HepG2 (cell line): ENCODE results near the gene GART. TPM values are rescaled to one million over a fixed set of nuclear protein-coding genes. Genes with fewer than 3 reads are reported as not detected.

ENCODE experiments used
- ARNT ChIP-seq: fragments of 450-650 bp; IDR thresholded peaks from 2 replicates; pipeline ENCODE4 v1.6.1; 2017
- CHD2 ChIP-seq: IDR thresholded peaks from 2 replicates; pipeline ENCODE4 v1.6.1; 2011; ENCODE audit warnings: low read depth, low read length, improper control_type of control experiment
- KDM3A ChIP-seq: IDR thresholded peaks from 2 replicates; pipeline ENCODE4 v1.6.1; 2018; ENCODE audit warnings: low read depth, missing compliant biosample characterization
- KDM4B ChIP-seq: sonication (generic); formaldehyde crosslinking; IDR thresholded peaks from 2 replicates; pipeline ENCODE4 v1.4.0; 2020; ENCODE audit warnings: missing genetic modification reagents
- KMT2B ChIP-seq: IDR thresholded peaks from 2 replicates; pipeline ENCODE4 v1.6.1; 2016; ENCODE audit warnings: missing genetic modification reagents, missing compliant biosample characterization
- MTA1 ChIP-seq: sonication (generic); formaldehyde crosslinking; IDR thresholded peaks from 2 replicates; pipeline ENCODE4 v1.4.0; 2020; ENCODE audit warnings: missing genetic modification reagents, mild to moderate bottlenecking, borderline replicate concordance
- MZF1 ChIP-seq: sonication (generic); formaldehyde crosslinking; IDR thresholded peaks from 2 replicates; pipeline ENCODE4 v1.8.1; 2023; ENCODE audit warnings: mild to moderate bottlenecking, missing genetic modification reagents, borderline replicate concordance
- NR2F1 ChIP-seq, 2 experiments: fragments of 450-650 bp in 1 of 2; formaldehyde crosslinking in 1 of 2; IDR thresholded peaks; 2 replicates each; pipeline versions ENCODE4 v1.5.0 to v1.6.1; 2016 to 2020; ENCODE audit warnings: mild to moderate bottlenecking in 1 of 2, missing compliant biosample characterization in 1 of 2, missing genetic modification reagents in 1 of 2, moderate library complexity in 1 of 2
- U2AF1 ChIP-seq: fragments of 200-400 bp; formaldehyde crosslinking; optimal IDR thresholded peaks from 2 replicates; pipeline ENCODE3; 2017; ENCODE audit warnings: mild to moderate bottlenecking, low read depth, low read length
- ZBTB42 ChIP-seq: sonication (generic); formaldehyde crosslinking; IDR thresholded peaks from 2 replicates; pipeline ENCODE4 v1.5.0; 2020; ENCODE audit warnings: mild to moderate bottlenecking, missing genetic modification reagents
- ZNF296 ChIP-seq: sonication (generic); formaldehyde crosslinking; conservative IDR thresholded peaks from 2 replicates; pipeline ENCODE4 v1.5.0; 2020; ENCODE audit warnings: mild to moderate bottlenecking, missing genetic modification reagents
- ZNF326 ChIP-seq: sonication (generic); formaldehyde crosslinking; IDR thresholded peaks from 2 replicates; pipeline ENCODE4 v1.4.0; 2020; ENCODE audit warnings: missing genetic modification reagents, borderline replicate concordance
- ZNF34 ChIP-seq: sonication (generic); formaldehyde crosslinking; IDR thresholded peaks from 2 replicates; pipeline ENCODE4 v1.4.0; 2020; ENCODE audit warnings: mild to moderate bottlenecking, missing genetic modification reagents, borderline replicate concordance
- ZNF678 ChIP-seq: sonication (generic); formaldehyde crosslinking; IDR thresholded peaks from 2 replicates; pipeline ENCODE4 v1.4.0; 2020; ENCODE audit warnings: mild to moderate bottlenecking, missing genetic modification reagents
- ZNF720 ChIP-seq: sonication (generic); formaldehyde crosslinking; IDR thresholded peaks from 2 replicates; pipeline ENCODE4 v1.4.0; 2020; ENCODE audit warnings: missing genetic modification reagents
- polyA plus RNA-seq, 8 experiments: library from polyadenylated mRNA; depleted of rRNA in 3 of 8; stranded (reverse) in 7 of 8; unstranded in 1 of 8; fragments of >200 nt; fragmentation: Illumina TruSeq in 4 of 8; extraction: Trizol in 4 of 8; gene quantifications; 2 replicates each; pipeline versions ENCODE4 v1.2.1 to v1.2.3, GENCODE V29; 2011 to 2016; ENCODE audit warnings: low read depth in 4 of 8, missing spikeins in 1 of 8, mixed read lengths in 1 of 8; ENCODE audit not compliant: insufficient read depth in 1 of 8
- total RNA-seq, 5 experiments: library from RNA; depleted of rRNA; stranded (reverse); fragments of >200 nt; fragmentation: Illumina TruSeq; extraction: Trizol; gene quantifications; 2 replicates each; pipeline ENCODE4 v1.2.3, GENCODE V29; 2016; ENCODE audit warnings: low read depth in 1 of 5
- TF ChIP-seq, protein P1 (sequence below): sonication (generic); formaldehyde crosslinking; IDR thresholded peaks from 2 replicates; pipeline ENCODE4 v1.4.0; 2020; ENCODE audit warnings: mild to moderate bottlenecking, missing genetic modification reagents
- TF ChIP-seq, protein P2 (sequence below): IDR thresholded peaks from 2 replicates; pipeline ENCODE4 v1.6.1; 2016; ENCODE audit warnings: low read depth, borderline replicate concordance
- TF ChIP-seq, protein P3 (sequence below): sonication (generic); formaldehyde crosslinking; IDR thresholded peaks from 2 replicates; pipeline ENCODE4 v1.5.0; 2020; ENCODE audit warnings: mild to moderate bottlenecking, missing genetic modification reagents, borderline replicate concordance
- TF ChIP-seq, protein P4 (sequence below): sonication (generic); formaldehyde crosslinking; conservative IDR thresholded peaks from 2 replicates; pipeline ENCODE4 v1.4.0; 2020; ENCODE audit warnings: missing genetic modification reagents
- TF ChIP-seq, protein P5 (sequence below): sonication (generic); formaldehyde crosslinking; IDR thresholded peaks from 2 replicates; pipeline ENCODE4 v1.5.0; 2020; ENCODE audit warnings: missing genetic modification reagents, mild to moderate bottlenecking, borderline replicate concordance

The GART gene
- total and polyA plus RNA-seq, 2 of the 13 experiments (the other 11 are each of a cell fraction or from before 2014, with no cell fraction given): 17.9 to 109 TPM

DNA sequence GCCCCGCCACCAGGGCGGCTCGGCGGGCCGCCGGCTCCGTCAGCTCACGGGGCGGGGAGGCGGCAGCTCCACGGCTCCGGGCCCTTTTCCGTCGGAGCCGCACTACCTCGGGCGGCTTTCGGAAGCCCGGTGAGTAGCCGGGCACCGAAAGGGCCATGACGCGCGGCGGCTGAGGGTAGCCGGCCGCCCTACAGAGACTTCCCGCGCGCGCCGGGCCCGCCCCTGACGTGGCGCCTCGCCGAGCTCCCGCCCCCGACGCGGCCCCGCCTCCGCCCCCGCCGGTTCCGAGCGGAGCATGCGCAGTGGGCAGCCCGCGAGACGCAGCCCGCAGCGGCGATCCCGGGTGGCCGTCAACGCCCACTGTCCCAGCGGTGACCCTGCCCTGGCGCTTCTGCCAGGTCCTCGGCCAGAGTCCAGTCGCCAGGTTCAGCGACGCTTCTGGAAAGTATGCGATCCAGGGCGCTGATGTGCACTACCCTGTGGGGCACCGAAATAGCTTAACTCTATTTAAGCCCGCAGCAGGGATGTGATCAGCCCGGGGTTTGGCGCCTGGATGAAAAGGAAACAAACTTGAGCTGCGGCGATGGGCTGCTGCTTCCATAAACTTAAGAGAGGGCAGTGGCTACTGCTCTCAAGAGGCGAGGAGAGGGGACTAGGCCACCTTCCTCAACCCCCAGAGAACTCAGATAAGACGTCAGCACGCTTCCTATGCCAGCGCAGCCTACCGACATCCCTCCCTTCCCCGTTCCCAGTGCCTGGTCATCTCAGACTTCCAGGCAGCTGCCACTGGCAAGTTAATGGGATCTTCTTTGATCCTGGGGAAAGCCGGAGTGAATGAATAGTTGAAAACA, 46.8 kb upstream of the GART start, which contains the start of gene DONSON (continued):
- TF ChIP-seq ZNF296 (CRISPR knock-in tag) (0 out of 2 replicates have a peak, but pooled peaks have one; percentile 56), ZNF34 (no peak), NR2F1 (CRISPR knock-in tag; IDR thresholded peaks at IDR 0.05) (no peak), KMT2B (peak; percentile 58; the same call in 1 of the 2 replicates), MZF1 (no peak), U2AF1 (no peak), MTA1 (CRISPR knock-in tag) (no peak; the same call in 1 of the 2 replicates), ARNT (no peak), CHD2 (no peak), ZNF326 (no peak), ZBTB42 (CRISPR knock-in tag) (no peak), ZNF720 (CRISPR knock-in tag) (no peak), ZNF678 (CRISPR knock-in tag) (no peak), KDM3A (CRISPR knock-in tag) (peak; percentile 70; the same call in 1 of the 2 replicates), KDM4B (CRISPR knock-in tag) (no peak)
- TF ChIP-seq, protein P1, sequence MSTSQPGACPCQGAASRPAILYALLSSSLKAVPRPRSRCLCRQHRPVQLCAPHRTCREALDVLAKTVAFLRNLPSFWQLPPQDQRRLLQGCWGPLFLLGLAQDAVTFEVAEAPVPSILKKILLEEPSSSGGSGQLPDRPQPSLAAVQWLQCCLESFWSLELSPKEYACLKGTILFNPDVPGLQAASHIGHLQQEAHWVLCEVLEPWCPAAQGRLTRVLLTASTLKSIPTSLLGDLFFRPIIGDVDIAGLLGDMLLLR (CRISPR knock-in tag): no peak; the same call in none of the 2 replicates
- TF ChIP-seq, protein P2, sequence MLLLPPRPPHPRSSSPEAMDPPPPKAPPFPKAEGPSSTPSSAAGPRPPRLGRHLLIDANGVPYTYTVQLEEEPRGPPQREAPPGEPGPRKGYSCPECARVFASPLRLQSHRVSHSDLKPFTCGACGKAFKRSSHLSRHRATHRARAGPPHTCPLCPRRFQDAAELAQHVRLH (CRISPR knock-in tag): peak; percentile 68; the same call in 1 of the 2 replicates
- TF ChIP-seq, protein P3, sequence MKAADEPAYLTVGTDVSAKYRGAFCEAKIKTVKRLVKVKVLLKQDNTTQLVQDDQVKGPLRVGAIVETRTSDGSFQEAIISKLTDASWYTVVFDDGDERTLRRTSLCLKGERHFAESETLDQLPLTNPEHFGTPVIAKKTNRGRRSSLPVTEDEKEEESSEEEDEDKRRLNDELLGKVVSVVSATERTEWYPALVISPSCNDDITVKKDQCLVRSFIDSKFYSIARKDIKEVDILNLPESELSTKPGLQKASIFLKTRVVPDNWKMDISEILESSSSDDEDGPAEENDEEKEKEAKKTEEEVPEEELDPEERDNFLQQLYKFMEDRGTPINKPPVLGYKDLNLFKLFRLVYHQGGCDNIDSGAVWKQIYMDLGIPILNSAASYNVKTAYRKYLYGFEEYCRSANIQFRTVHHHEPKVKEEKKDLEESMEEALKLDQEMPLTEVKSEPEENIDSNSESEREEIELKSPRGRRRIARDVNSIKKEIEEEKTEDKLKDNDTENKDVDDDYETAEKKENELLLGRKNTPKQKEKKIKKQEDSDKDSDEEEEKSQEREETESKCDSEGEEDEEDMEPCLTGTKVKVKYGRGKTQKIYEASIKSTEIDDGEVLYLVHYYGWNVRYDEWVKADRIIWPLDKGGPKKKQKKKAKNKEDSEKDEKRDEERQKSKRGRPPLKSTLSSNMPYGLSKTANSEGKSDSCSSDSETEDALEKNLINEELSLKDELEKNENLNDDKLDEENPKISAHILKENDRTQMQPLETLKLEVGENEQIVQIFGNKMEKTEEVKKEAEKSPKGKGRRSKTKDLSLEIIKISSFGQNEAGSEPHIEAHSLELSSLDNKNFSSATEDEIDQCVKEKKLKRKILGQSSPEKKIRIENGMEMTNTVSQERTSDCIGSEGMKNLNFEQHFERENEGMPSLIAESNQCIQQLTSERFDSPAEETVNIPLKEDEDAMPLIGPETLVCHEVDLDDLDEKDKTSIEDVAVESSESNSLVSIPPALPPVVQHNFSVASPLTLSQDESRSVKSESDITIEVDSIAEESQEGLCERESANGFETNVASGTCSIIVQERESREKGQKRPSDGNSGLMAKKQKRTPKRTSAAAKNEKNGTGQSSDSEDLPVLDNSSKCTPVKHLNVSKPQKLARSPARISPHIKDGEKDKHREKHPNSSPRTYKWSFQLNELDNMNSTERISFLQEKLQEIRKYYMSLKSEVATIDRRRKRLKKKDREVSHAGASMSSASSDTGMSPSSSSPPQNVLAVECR: peak; percentile 47; the same call in 1 of the 2 replicates
- TF ChIP-seq, protein P4, sequence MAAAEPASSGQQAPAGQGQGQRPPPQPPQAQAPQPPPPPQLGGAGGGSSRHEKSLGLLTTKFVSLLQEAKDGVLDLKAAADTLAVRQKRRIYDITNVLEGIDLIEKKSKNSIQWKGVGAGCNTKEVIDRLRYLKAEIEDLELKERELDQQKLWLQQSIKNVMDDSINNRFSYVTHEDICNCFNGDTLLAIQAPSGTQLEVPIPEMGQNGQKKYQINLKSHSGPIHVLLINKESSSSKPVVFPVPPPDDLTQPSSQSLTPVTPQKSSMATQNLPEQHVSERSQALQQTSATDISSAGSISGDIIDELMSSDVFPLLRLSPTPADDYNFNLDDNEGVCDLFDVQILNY (CRISPR knock-in tag): peak; percentile 62; the same call in 1 of the 2 replicates
- TF ChIP-seq, protein P5, sequence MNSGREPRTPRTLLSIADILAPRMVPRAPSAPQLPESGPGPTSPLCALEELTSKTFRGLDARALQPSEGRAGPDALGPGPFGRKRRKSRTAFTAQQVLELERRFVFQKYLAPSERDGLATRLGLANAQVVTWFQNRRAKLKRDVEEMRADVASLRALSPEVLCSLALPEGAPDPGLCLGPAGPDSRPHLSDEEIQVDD: no peak
